GM12864 (cell line): ENCODE data around the gene DYRK3.
A peak's percentile ranks its signal among the peaks of the same experiment; 100 is the strongest.

ENCODE experiments used
- DNase-seq: peaks from one replicate; pipeline ENCODE4 v3.0.0-alpha.2; 2011; ENCODE audit warnings: low read depth
- H3K4me3 ChIP-seq: 2 replicates; pipeline ENCODE4 v1.5.1; 2011; ENCODE audit warnings: mild to moderate bottlenecking, low read depth, low read length, control low read depth
- CTCF ChIP-seq: IDR thresholded peaks from 2 replicates; pipeline ENCODE4 v1.5.1; 2011; ENCODE audit warnings: low read depth, mild to moderate bottlenecking, moderate library complexity, low read length, control low read depth, inconsistent platforms; ENCODE audit errors: missing control alignments

Gene DYRK3

GRCh38 chr1:206683313-206683712 lies 48.0 kb downstream of the DYRK3 start:
- TF ChIP-seq CTCF, result no peak
- no peak for DNase-seq
- H3K4me3 ChIP-seq, result no peak overlapping the region

- no peak for DNase-seq
- H3K4me3 ChIP-seq, result no peak overlapping the region
These were observed 48.7 kb downstream of the DYRK3 start for GRCh38 chr1:206684003-206684402.

GRCh38 chr1:206684478-206685333 lies 49.4 kb downstream of the DYRK3 start, which contains the start of gene MAPKAPK2:
Gene MAPKAPK2, plus strand, starts transcription at chr1:206684905. Its CDS starts 325 bp downstream, at chr1:206685230.
- no peak for DNase-seq
- no peak for TF ChIP-seq CTCF

More at GRCh38 chr1:206684003-206684402, 48.7 kb downstream of the DYRK3 start:
- TF ChIP-seq CTCF, result no peak

GRCh38 chr1:206685334-206685768 lies 50.0 kb downstream of the DYRK3 start:
- no peak for DNase-seq
- H3K4me3 ChIP-seq, result peak overlapping the region; percentile 96
- no peak for TF ChIP-seq CTCF

More at GRCh38 chr1:206684478-206685333, 49.4 kb downstream of the DYRK3 start, which contains the start of gene MAPKAPK2:
- H3K4me3 ChIP-seq, result peak within 1 kb of the TSS; percentile 96

GRCh38 chr1:206685769-206686477 lies 50.6 kb downstream of the DYRK3 start:
- TF ChIP-seq CTCF, result no peak
- H3K4me3 ChIP-seq, result peak overlapping the region; percentile 96
- DNase-seq, result no peak

GRCh38 chr1:206686478-206687249 lies 51.3 kb downstream of the DYRK3 start:
- no peak for TF ChIP-seq CTCF
- H3K4me3 ChIP-seq, result peak overlapping the region; percentile 96
- DNase-seq, result peak; percentile 47
